T-helper 1 cell treated with Interleukin-12 subunit alpha and Interleukin-12 subunit beta and Interleukin-4 antibody, amounts not matched to agents 30 ng/mL and 1 ng/mL, for 36 hours (primary cell): ENCODE results near the gene ELFN2. TPM values are rescaled to one million over a fixed set of nuclear protein-coding genes. Genes with fewer than 3 reads are reported as not detected.

Source experiments
- intact Hi-C: fragments of 100-400 bp; cut with micrococcal nuclease; formaldehyde crosslinking; loops from one replicate; pipeline ENCODE4 v1.15.1; 2024
- total RNA-seq: library from RNA; stranded (reverse); gene quantifications from 2 replicates; pipeline ENCODE4 v1.2.3, GENCODE V29; 2022

Gene ELFN2
- total RNA-seq, 1 donor from 2014 or later = 0.12 TPM

- intact Hi-C loops = no loop called here
Observed at GRCh38 chr22:37363261-37363992, 63.9 kb downstream of the ELFN2 start.

- intact Hi-C loops = no loop called here
Observed at GRCh38 chr22:37362621-37363020, 64.7 kb downstream of the ELFN2 start.

GRCh38 chr22:37358917-37359316 is 68.4 kb downstream of the ELFN2 start:
- intact Hi-C loops = no loop called here

- intact Hi-C loops = no loop called here
Observed at GRCh38 chr22:37358386-37358785, 68.9 kb downstream of the ELFN2 start.

- intact Hi-C loops = no loop called here
Observed at GRCh38 chr22:37357446-37358075, 69.7 kb downstream of the ELFN2 start.

- intact Hi-C loops = no loop called here
Observed at GRCh38 chr22:37356922-37357321, 70.4 kb downstream of the ELFN2 start.

GRCh38 chr22:37355174-37355573 is 72.1 kb downstream of the ELFN2 start:
- intact Hi-C loops = no loop called here

- intact Hi-C loops = loop anchor here (1.0 kb wide), 1 partner anchor 9 kb away; no protein-coding TSS in a partner anchor
Observed at GRCh38 chr22:37354670-37355069, 72.6 kb downstream of the ELFN2 start.

GRCh38 chr22:37354261-37354660 is 73.0 kb downstream of the ELFN2 start:
- intact Hi-C loops = loop anchor here (1.0 kb wide), 1 partner anchor 9 kb away; no protein-coding TSS in a partner anchor

GRCh38 chr22:37353839-37354238 is 73.4 kb downstream of the ELFN2 start:
- intact Hi-C loops = loop anchor here (1.0 kb wide), 1 partner anchor 9 kb away; no protein-coding TSS in a partner anchor

GRCh38 chr22:37352481-37352880 is 74.8 kb downstream of the ELFN2 start:
- intact Hi-C loops = no loop called here

GRCh38 chr22:37351232-37351631 is 76.0 kb downstream of the ELFN2 start:
- intact Hi-C loops = no loop called here

GRCh38 chr22:37349043-37349814 is 78.0 kb downstream of the ELFN2 start:
- intact Hi-C loops = no loop called here

- intact Hi-C loops = no loop called here
Observed at GRCh38 chr22:37346505-37346895, 80.8 kb downstream of the ELFN2 start.

GRCh38 chr22:37345863-37346504 is 81.3 kb downstream of the ELFN2 start:
- intact Hi-C loops = loop anchor here (1.0 kb wide), 1 partner anchor 8 kb away; no protein-coding TSS in a partner anchor

GRCh38 chr22:37344735-37345449 is 82.4 kb downstream of the ELFN2 start:
- intact Hi-C loops = loop anchor here (1.0 kb wide), 1 partner anchor 9 kb away; no protein-coding TSS in a partner anchor

- intact Hi-C loops = no loop called here
Observed at GRCh38 chr22:37343863-37344734, 83.2 kb downstream of the ELFN2 start.

- intact Hi-C loops = no loop called here
Observed at GRCh38 chr22:37343348-37343747, 83.9 kb downstream of the ELFN2 start.

- intact Hi-C loops = no loop called here
Observed at GRCh38 chr22:37342065-37342464, 85.2 kb downstream of the ELFN2 start.
